HG03196 (cell line): ENCODE data around the gene SCD5.

Experiments
- ATAC-seq: cut with Tn5 transposase; IDR thresholded peaks from one replicate; pipeline ENCODE4 v1.9.1; 2021; ENCODE audit not compliant: unreplicated experiment

SCD5 gene

GRCh38 chr4:82797405-82798111 lies 1.0 kb downstream of the SCD5 start:
- no peak for ATAC-seq

- no peak for ATAC-seq
Measured at GRCh38 chr4:82797040-82797404, 1.6 kb downstream of the SCD5 start.

GRCh38 chr4:82792912-82793649 lies 5.5 kb downstream of the SCD5 start:
- no peak for ATAC-seq

GRCh38 chr4:82791179-82791578 lies 7.4 kb downstream of the SCD5 start:
- no peak for ATAC-seq

GRCh38 chr4:82790060-82790660 lies 8.4 kb downstream of the SCD5 start:
- ATAC-seq, result no peak

- ATAC-seq, result no peak
Measured at GRCh38 chr4:82789025-82789776, 9.4 kb downstream of the SCD5 start.

- no peak for ATAC-seq
Measured at GRCh38 chr4:82787342-82787741, 11.3 kb downstream of the SCD5 start.

- no peak for ATAC-seq
Measured at GRCh38 chr4:82786828-82787227, 11.8 kb downstream of the SCD5 start.

- ATAC-seq, result no peak
Measured at GRCh38 chr4:82785611-82786400, 12.8 kb downstream of the SCD5 start.

DNA sequence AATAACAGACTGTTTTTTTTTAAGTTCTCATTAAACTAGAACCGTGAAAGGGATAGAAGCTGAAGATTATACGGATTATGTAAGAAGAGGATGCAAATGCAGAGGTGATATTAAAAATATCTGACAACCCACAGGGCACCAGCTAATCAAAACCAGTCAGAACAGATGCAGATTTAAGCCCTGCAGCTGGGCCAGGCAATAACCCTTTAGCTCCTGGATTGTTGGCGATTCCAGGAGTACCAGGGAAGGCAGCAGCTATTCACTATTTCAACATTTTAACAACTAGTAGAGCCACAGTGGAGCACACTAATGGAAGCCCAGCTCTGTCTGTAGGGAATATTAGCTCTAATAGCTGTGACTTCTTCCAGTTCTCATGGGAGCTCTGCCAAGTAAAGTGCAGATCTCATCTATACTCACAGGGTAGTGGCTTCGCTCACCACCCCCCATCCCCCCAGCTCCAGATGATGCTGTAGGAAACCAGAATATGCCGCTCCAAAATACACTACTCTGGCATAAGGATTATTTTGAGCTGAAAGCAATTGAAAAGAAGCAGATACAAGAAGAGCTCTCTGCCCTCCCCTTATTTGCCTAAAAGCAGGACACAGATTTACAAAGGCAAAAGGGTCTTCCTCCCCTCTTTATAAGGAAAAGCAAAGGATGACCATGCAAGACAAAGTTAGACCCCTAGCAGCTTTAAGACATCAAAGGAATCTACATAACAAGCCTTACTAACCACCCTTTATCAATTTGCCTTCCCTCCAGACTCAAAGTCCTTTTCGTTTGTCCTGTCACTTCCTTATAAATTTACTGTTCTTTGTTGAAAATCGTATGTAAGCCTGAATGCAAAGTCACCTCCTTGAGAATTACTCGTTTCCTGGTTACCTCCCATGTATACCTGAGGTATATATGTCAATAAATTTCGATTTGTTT lies 13.7 kb downstream of the SCD5 start:
- ATAC-seq, result no peak

- ATAC-seq, result no peak
Measured at GRCh38 chr4:82782626-82783345, 15.8 kb downstream of the SCD5 start.

DNA sequence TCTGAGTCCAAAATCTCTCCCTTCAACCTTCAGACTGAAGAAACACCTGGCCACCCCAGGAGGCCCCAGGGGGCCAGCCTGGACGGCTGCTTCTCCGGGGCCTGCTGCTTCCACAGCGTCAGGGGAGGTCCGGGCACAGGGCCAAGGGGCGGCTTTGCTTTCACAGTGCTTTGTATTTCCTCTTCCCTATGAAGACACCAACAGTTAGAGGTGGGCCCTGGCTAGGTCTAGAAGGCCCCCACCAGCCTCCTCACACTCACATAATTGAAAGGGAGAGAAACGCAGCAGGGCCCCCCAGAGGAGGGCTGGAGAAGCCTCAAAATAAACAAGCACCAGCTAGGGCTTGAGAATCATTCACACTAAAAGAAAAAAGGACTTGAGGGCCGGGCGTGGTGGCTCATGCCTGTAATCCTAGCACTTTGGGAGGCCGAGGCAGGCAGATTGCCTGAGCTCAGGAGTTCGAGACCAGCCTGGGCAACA lies 17.8 kb downstream of the SCD5 start:
- ATAC-seq, result peak; percentile 73

DNA sequence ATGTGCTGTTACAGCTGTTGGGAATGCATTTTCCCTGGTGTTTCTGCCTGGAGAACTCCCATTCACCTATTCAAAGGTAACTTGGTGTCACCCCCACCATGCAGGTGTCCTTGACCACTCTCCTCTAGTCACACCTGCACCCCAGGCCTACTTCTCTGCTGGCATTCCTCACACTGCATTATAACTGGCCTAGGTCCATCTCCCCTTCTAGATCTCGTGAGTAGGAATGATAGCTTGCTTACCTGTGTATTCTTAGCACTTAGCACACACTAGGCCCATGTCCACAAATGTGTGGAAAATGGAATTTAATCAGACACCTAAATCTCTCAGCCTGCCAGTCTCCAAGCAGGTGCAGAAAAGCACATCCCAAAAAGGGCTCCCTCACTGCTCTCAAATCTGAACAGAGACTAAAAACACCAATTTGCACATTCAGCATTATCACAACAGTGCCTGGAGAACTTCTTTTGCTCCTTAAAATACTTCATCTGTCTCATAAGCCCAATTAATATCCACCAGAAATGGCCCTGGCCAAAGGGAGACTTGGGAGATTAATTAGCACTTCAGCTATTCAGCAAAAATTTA lies 18.3 kb downstream of the SCD5 start:
- ATAC-seq, result no peak

DNA sequence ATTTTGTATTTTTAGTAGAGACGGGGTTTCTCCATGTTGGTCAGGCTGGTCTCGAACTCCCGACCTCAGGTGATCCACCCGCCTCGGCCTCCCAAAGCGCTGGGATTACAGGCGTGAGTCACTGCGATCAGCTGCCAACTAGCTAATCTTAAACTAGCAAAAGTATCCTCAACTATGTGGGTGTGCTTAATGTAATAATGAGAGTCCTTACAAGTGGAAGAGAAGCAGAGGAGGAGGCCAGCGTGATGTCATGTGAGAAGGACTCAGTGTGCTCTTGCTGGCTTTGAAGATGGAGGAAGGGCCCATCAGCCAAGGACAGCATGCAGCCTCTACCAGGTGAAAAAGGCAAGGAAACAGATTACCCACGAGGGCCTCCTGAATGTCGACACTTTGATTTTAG lies 19.6 kb downstream of the SCD5 start:
- no peak for ATAC-seq

GRCh38 chr4:82777857-82778525 lies 20.6 kb downstream of the SCD5 start:
- no peak for ATAC-seq

DNA sequence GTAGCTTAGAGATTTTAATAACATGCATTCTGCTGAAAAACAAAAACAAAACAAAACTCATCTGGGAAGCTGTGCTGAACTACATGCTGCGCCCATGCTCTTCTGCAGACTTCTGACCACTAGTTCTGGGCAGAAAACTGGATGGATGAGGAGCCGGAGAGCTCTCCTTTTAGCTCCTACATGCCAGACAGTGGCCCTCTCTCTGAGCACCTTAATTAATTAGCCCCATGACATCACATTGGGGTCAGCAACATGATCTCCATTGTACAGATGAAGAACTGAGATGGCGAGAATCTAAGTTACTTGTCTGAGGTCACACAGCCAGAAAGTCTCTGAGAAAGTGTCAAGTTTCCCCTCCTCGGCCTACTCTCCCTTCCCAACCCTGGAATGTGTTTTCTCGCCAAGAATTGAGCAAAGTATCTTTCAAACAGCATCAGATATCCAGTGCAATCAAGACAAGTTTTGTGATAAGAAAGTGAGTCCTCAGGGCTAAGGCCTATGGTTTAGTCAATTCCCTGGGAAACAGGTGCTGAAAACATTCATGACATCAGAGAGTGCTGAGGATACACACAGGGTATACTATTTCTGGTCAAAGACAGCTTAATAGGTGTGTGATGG lies 21.6 kb downstream of the SCD5 start:
- ATAC-seq, result no peak

GRCh38 chr4:82775243-82775642 lies 23.4 kb downstream of the SCD5 start:
- no peak for ATAC-seq
